Activated naive CD4-positive, alpha-beta T cell treated with anti-CD3 and anti-CD28 coated beads for 36 hours (primary cell): ENCODE results near the gene FITM1. TPM values are rescaled to one million over a fixed set of nuclear protein-coding genes. Genes with fewer than 3 reads are reported as not detected.
"Not testable (repeated sequence)": the region's sequence is repeated elsewhere in the genome, so short reads cannot be mapped to it uniquely, and the experiment has no call there.

Source experiments
- CTCF ChIA-PET: fragments of 350-600 bp; sonication (Branson Sonifier 250); formaldehyde crosslinking; loops from one replicate; lab custom pipeline; 2021; ENCODE audit warnings: antibody characterized with exemption; lab: Charles Lee
- DNase-seq: peaks from one replicate; pipeline ENCODE4 v3.0.0-alpha.2; 2020
- H3K27ac Mint-ChIP-seq: one replicate; pipeline ENCODE4 v1.8.0; 2021; ENCODE audit warnings: mild to moderate bottlenecking, mixed read lengths
- H3K27me3 Mint-ChIP-seq: one replicate; pipeline ENCODE4 v1.8.0; 2021; ENCODE audit warnings: low read depth, mixed read lengths
- H3K36me3 Mint-ChIP-seq: one replicate; pipeline ENCODE4 v1.8.0; 2021; ENCODE audit warnings: low read depth, mixed read lengths
- H3K4me1 Mint-ChIP-seq: one replicate; pipeline ENCODE4 v1.8.0; 2021; ENCODE audit warnings: low read depth, mixed read lengths
- H3K4me3 Mint-ChIP-seq: one replicate; pipeline ENCODE4 v1.8.0; 2021; ENCODE audit warnings: mild to moderate bottlenecking, moderate library complexity, mixed read lengths
- H3K9me3 Mint-ChIP-seq: one replicate; pipeline ENCODE4 v1.8.0; 2021; ENCODE audit warnings: mixed read lengths
- intact Hi-C: fragments of 100-400 bp; cut with micrococcal nuclease; formaldehyde crosslinking; loops from one replicate; pipeline ENCODE4 v1.15.1; 2023
- total RNA-seq, 2 experiments: library from RNA; stranded (reverse); gene quantifications; one replicate each; pipeline ENCODE4 v1.2.3, GENCODE V29; 2021

The FITM1 gene
- total RNA-seq, 2 experiments from 2014 or later, result 0.19 to 0.30 TPM

- peaks cover 13% of the 10 kb centered on the region for H3K4me1 Mint-ChIP-seq
- no peak overlapping the region for H3K4me3 Mint-ChIP-seq
- no peaks in the 10 kb centered on the region for H3K9me3 Mint-ChIP-seq
- H3K27me3 Mint-ChIP-seq, result no peaks in the 10 kb centered on the region
- no peak for DNase-seq
- intact Hi-C loops, result no loop called here
- peaks cover 67% of the 10 kb centered on the region for H3K36me3 Mint-ChIP-seq
- H3K27ac Mint-ChIP-seq, result no peak overlapping the region
- CTCF ChIA-PET, result interaction anchor here (0.6 to 11.7 kb wide), 3 partner anchors 7 to 112 kb away, joined by 3 to 226 read pairs (median 4); partner anchors contain the start of gene PCK2
Observed at GRCh38 chr14:24100197-24100981, 30.1 kb upstream of the FITM1 start.

DNA sequence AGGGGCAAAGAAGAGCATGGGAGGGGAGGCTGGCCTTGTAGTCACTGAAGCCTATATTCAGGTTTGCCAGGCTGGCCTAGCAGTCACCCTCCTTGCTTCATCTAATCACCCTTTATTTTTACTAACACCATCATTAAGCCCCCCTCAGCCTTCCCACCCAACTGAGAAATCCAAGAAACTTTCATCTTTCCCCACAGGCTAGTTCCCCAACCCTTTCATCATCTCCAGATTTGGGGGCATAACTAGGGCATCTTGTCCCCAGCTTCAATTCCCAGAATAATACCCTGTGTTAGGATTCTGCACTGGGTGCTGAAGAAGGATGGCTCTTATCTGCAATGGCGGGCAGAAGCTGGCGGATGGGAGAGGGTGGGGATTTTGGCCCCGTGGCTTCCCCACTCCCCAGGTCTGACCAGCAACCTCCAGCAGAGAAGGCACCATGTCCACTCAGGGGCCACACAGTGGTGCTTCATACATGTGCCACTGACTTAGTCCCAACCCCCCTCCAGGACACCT is 29.4 kb upstream of the FITM1 start:
- Mint-ChIP-seq H3K9me3 (no peaks in the 10 kb centered on the region), H3K27ac (no peak overlapping the region), H3K4me3 (no peak overlapping the region), H3K36me3 (peaks cover 62% of the 10 kb centered on the region), H3K4me1 (peaks cover 8% of the 10 kb centered on the region), H3K27me3 (no peaks in the 10 kb centered on the region)
- DNase-seq, result no peak
- intact Hi-C loops, result no loop called here
- CTCF ChIA-PET, result interaction anchor here (0.6 to 11.7 kb wide), 3 partner anchors 8 to 113 kb away, joined by 3 to 226 read pairs (median 4); partner anchors contain the start of gene PCK2

GRCh38 chr14:24102357-24103048 is 28.0 kb upstream of the FITM1 start:
- no peak overlapping the region for H3K4me3 Mint-ChIP-seq
- no peak for DNase-seq
- no peak overlapping the region for H3K27ac Mint-ChIP-seq
- CTCF ChIA-PET, result interaction anchor here (1.1 to 11.7 kb wide), 4 partner anchors 9 to 44 kb away, joined by 3 to 226 read pairs (median 6); partner anchors contain the start of gene PCK2
- no peaks in the 10 kb centered on the region for H3K27me3 Mint-ChIP-seq
- no peaks in the 10 kb centered on the region for H3K4me1 Mint-ChIP-seq
- peaks cover 55% of the 10 kb centered on the region for H3K36me3 Mint-ChIP-seq
- H3K9me3 Mint-ChIP-seq, result no peaks in the 10 kb centered on the region
- intact Hi-C loops, result no loop called here

DNA sequence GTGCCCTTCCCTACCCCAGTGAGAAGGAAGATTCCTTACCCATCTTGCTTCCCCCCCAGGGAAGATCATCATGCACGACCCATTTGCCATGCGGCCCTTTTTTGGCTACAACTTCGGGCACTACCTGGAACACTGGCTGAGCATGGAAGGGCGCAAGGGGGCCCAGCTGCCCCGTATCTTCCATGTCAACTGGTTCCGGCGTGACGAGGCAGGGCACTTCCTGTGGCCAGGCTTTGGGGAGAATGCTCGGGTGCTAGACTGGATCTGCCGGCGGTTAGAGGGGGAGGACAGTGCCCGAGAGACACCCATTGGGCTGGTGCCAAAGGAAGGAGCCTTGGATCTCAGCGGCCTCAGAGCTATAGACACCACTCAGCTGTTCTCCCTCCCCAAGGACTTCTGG is 27.0 kb upstream of the FITM1 start:
- Mint-ChIP-seq H3K4me3 (no peak overlapping the region), H3K36me3 (peaks cover 53% of the 10 kb centered on the region), H3K27ac (no peak overlapping the region), H3K4me1 (peaks cover 2% of the 10 kb centered on the region), H3K27me3 (no peaks in the 10 kb centered on the region), H3K9me3 (no peaks in the 10 kb centered on the region)
- CTCF ChIA-PET, result interaction anchor here (0.9 to 11.7 kb wide), 4 partner anchors 10 to 46 kb away, joined by 3 to 226 read pairs (median 8); partner anchors contain the start of gene PCK2
- intact Hi-C loops, result no loop called here
- no peak for DNase-seq

DNA sequence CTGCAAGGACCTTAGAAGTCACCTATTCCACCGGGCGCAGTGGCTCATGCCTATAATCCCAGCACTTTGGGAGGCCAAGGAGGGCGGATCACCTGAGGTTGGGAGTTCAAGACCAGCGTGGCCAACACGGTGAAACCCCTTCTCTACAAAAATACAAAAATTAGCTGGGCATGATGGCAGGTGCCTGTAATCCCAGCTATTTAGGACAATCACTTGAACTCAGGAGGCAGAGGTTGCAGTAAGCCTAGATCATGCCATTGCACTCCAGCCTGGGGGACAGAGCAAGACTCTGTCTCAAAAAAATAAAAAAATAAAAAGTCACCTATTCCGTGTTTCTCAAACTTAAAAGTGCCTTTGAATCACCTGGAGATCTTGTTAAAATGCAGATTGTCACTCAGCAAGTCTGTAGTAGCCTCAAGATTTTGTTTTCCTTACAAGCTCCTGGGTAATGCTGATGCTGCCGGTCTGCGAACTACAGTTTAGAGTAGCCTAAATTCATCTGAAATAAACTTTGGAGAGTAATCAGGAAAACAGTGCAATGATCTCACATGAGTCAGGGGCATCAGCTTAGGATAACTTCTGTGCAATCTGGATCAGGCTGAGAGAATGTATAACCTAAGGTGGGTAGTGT is 24.7 kb upstream of the FITM1 start:
- intact Hi-C loops, H3K27me3 Mint-ChIP-seq, DNase-seq, H3K27ac Mint-ChIP-seq, H3K4me3 Mint-ChIP-seq, H3K9me3 Mint-ChIP-seq: not testable (repeated sequence)
- Mint-ChIP-seq H3K36me3 (peaks cover 38% of the 10 kb centered on the region), H3K4me1 (peaks cover 10% of the 10 kb centered on the region)
- CTCF ChIA-PET, result interaction anchor here (1.6 to 11.7 kb wide), 4 partner anchors 8 to 48 kb away, joined by 3 to 226 read pairs (median 10); partner anchors contain the start of genes DCAF11, NRL and PCK2

- Mint-ChIP-seq H3K9me3 (no peaks in the 10 kb centered on the region), H3K4me1 (peaks cover 10% of the 10 kb centered on the region), H3K27me3 (no peaks in the 10 kb centered on the region), H3K27ac (no peak overlapping the region), H3K36me3 (peaks cover 30% of the 10 kb centered on the region), H3K4me3 (no peak overlapping the region)
- intact Hi-C loops, result no loop called here
- CTCF ChIA-PET, result interaction anchor here (0.6 to 11.7 kb wide), 9 partner anchors 7 to 140 kb away, joined by 3 to 237 read pairs (median 31); partner anchors contain the start of genes DCAF11, IRF9, NRL and PCK2
- no peak for DNase-seq
Observed at GRCh38 chr14:24106672-24107271, 23.7 kb upstream of the FITM1 start.

GRCh38 chr14:24108336-24108874 is 22.1 kb upstream of the FITM1 start:
- Mint-ChIP-seq H3K27me3 (no peaks in the 10 kb centered on the region), H3K36me3 (peaks cover 16% of the 10 kb centered on the region), H3K4me1 (peaks cover 10% of the 10 kb centered on the region), H3K27ac (peak overlapping the region; percentile 97), H3K9me3 (no peaks in the 10 kb centered on the region), H3K4me3 (peak overlapping the region; percentile 50)
- intact Hi-C loops, result loop anchor here (1.0 kb wide), 3 partner anchors 50 to 94 kb away; no protein-coding TSS in a partner anchor
- DNase-seq, result no peak
- CTCF ChIA-PET, result interaction anchor here (0.6 to 11.7 kb wide), 33 partner anchors 10 to 519 kb away, joined by 3 to 237 read pairs (median 4); partner anchors contain the start of genes CARMIL3, CIDEB, EMC9 and IRF9

DNA sequence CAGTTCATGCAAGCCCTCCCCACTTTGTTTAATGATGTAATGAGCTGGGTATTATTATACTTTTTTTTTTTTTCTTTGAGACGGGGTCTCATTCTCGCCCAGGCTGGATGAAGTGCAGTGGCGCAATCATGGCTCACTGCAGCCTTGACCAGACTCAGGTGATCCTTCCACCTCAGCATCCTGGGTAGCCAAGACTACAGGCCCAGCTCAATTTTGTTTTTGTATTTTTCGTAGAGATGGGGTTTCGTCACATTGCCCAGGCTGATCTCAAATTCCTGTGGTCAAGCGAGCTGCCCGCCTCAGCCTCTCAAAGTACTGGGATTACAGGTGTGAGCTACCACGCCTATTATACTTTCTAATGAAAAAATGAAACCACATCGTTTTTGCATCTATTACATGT is 20.4 kb upstream of the FITM1 start:
- CTCF ChIA-PET, result interaction anchor here (0.7 to 11.7 kb wide), 17 partner anchors 9 to 321 kb away, joined by 3 to 237 read pairs (median 4); partner anchors contain the start of genes CIDEB, EMC9, IRF9 and PCK2
- no peak for DNase-seq
- intact Hi-C loops, result loop anchor here (10.0 kb wide), 2 partner anchors 805 to 1105 kb away; partner anchors contain the start of genes BCL2L2 and PPP1R3E
- Mint-ChIP-seq H3K27me3 (no peaks in the 10 kb centered on the region), H3K4me1 (peaks cover 10% of the 10 kb centered on the region), H3K4me3 (no peak overlapping the region), H3K9me3 (no peaks in the 10 kb centered on the region), H3K27ac (no peak overlapping the region), H3K36me3 (peaks cover under 1% of the 10 kb centered on the region)

- DNase-seq, result no peak
- intact Hi-C loops, result loop anchor here (10.0 kb wide), 2 partner anchors 806 to 1106 kb away; partner anchors contain the start of genes BCL2L2 and PPP1R3E
- CTCF ChIA-PET, result interaction anchor here (0.8 to 11.7 kb wide), 13 partner anchors 9 to 197 kb away, joined by 3 to 237 read pairs (median 4); partner anchors contain the start of genes CIDEB, DHRS4L2, EMC9 and IRF9
- H3K9me3 Mint-ChIP-seq, result no peaks in the 10 kb centered on the region
- no peak overlapping the region for H3K27ac Mint-ChIP-seq
- H3K4me1 Mint-ChIP-seq, result peaks cover 13% of the 10 kb centered on the region
- H3K4me3 Mint-ChIP-seq, result no peak overlapping the region
- peaks cover 3% of the 10 kb centered on the region for H3K36me3 Mint-ChIP-seq
- H3K27me3 Mint-ChIP-seq, result no peaks in the 10 kb centered on the region
Observed at GRCh38 chr14:24110523-24110922, 19.9 kb upstream of the FITM1 start.

DNA sequence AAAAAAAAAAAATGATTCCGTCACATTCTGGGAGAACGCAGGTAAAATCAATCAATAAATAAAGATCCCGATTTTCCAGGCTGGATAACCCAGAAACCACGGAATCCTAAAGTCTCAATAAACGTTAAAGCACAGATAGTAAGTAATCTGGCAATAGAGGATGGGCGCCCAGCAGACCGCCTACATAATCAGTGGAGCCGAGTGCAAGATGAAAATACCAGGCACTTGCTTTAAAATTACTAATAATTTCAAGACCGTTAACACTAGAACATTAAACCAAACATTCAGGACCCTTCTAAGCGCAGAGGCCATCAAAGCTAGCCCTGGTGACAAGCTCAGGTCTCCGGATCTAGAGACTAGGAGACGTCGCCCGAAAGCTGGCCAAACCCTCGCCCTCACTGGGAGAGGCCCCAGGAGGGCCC is 17.1 kb upstream of the FITM1 start:
- H3K4me1 Mint-ChIP-seq, result peaks cover 25% of the 10 kb centered on the region
- H3K9me3 Mint-ChIP-seq, result no peaks in the 10 kb centered on the region
- intact Hi-C loops, result loop anchor here (10.0 kb wide), 2 partner anchors 809 to 1109 kb away; partner anchors contain the start of genes BCL2L2 and PPP1R3E
- H3K27ac Mint-ChIP-seq, result peak overlapping the region; percentile 100
- CTCF ChIA-PET, result interaction anchor here (0.7 to 4.1 kb wide), 8 partner anchors 8 to 1037 kb away, joined by 3 to 20 read pairs (median 6); partner anchors contain the start of genes PCK2, PSME1 and TINF2
- peaks cover 21% of the 10 kb centered on the region for H3K36me3 Mint-ChIP-seq
- no peaks in the 10 kb centered on the region for H3K27me3 Mint-ChIP-seq
- H3K4me3 Mint-ChIP-seq, result peak overlapping the region; percentile 99
- DNase-seq, result no peak
